Measurements from ENCODE around the gene TRAF3. TPM values are rescaled to one million over a fixed set of nuclear protein-coding genes. Genes with fewer than 3 reads are reported as not detected.

The TRAF3 gene
- total RNA-seq, 1 experiment from 2014 or later, result 15.1 TPM

- no peak for DNase-seq (ENCODE audit: extremely low read depth, low read depth)
Observed at GRCh38 chr14:102949062-102949800, 172.0 kb downstream of the TRAF3 start.

- no peak for DNase-seq (ENCODE audit: extremely low read depth, low read depth)
Observed at GRCh38 chr14:102949801-102950451, 172.7 kb downstream of the TRAF3 start.

DNA sequence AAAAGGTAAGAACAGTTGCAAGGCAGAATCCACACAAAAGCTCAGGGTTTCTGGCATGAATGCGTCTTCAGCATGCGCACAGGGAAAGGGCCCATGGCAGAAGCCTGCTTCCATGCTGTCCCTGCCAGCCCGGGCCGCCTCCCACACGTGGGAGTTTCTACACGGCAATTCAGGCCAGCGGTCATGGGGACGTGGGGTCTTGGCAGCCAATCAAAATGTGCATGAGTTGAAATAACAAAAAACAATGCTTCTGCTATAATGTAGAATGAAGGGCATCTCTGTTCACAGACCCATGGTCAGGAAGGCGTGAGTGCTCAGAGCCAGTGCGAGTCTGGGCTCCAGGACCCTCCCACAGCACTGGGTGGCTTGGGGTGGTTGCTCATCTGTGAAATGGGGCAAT lies 173.8 kb downstream of the TRAF3 start:
- no peak for DNase-seq (ENCODE audit: extremely low read depth, low read depth)

DNA sequence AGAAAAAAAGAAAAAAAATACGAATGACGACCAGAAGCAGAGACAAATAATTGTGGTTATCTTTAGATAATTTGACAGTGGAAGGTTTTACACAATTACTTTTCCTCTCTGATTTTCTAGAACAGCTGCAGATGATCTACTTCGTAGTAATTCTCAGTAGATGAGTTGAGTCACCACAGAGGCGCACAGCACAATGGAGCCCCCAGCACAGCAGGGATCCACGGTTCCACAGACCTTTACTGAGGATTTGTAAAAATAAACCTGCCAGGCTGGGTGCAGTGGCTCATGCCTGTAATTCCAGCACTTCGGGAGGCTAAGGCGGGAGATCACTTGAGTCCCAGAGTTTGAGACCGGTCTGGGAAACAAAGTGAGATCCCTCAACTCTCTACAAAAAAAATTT lies 174.6 kb downstream of the TRAF3 start:
- no peak for DNase-seq (ENCODE audit: extremely low read depth, low read depth)

DNA sequence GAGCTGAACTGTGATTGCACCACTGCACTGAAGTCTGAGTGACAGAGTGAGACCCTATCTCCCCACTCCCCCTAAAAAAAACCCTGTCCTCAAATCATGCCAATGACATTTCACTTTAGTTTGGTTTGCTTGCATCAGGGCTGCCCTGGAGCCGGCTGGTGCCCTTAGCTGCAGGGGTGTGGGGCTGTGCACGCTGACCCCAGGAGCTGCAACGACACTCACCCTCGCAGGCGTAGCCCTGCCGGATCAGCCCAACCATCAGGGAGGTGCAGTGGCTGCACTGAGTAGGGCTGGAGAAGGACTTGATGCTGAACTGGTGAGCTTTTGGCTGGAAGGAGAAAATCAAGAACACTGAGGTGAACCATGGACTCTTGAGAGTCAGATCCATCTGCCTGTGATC lies 175.0 kb downstream of the TRAF3 start:
- DNase-seq (ENCODE audit: extremely low read depth, low read depth), result no peak

GRCh38 chr14:102953100-102953499 lies 175.9 kb downstream of the TRAF3 start:
- no peak for DNase-seq (ENCODE audit: extremely low read depth, low read depth)

GRCh38 chr14:102954081-102954789 lies 177.0 kb downstream of the TRAF3 start:
- no peak for DNase-seq (ENCODE audit: extremely low read depth, low read depth)

- no peak for DNase-seq (ENCODE audit: extremely low read depth, low read depth)
Observed at GRCh38 chr14:102955636-102956408, 178.6 kb downstream of the TRAF3 start.

DNA sequence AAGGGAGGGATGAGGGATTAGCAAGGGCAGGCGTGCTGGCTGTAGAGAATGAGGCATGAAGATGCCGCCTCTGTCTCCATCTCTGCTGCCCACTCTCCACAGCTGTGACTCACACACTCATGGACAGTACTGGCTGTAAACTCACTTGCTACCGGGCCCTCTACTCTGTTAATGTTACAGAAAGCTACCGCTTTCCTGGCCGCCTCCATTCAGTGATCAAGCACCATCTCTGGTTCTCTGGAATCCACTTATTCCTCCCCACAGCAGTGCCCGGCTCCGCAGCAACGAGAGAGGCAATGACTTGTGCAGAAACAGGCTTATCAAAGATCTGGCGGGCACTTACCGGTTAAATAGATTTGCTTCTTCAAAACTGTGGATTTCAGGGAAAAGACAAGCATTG lies 180.0 kb downstream of the TRAF3 start:
- no peak for DNase-seq (ENCODE audit: extremely low read depth, low read depth)

DNA sequence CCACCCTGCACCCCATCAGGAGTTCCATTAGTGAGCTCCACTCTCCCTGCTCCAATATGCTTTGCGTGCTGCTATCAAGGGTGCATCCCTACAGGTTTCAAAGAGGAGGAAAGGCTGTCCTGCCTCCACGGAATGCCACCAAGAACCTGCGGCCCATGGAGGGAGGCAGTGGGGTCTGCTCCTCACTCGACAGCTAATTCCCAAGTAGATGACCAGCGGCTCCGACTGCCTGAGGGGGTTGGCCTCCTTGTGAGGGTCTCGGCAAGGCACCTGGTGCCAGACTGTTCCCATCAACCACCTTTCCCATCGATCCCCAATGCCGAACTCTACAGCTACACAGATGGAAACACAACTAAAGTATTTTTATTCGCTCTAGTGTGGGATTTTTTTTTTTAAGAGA lies 181.2 kb downstream of the TRAF3 start:
- no peak for DNase-seq (ENCODE audit: extremely low read depth, low read depth)

Small RNA genes within 50 kb of the gene (small RNA-seq; reads per million reads assigned to genes)
- gene RNU6-1316P, result 0 reads per million in 2 experiments

Other genes starting within 250 kb of the TRAF3 start
- 22.6 and 24.9 TPM in 2 replicates for gene RCOR1, start 184.8 kb upstream of the TRAF3 start, total RNA-seq (2014; rRNA removed; shearing (Covaris generic))
- 0.20 and 0.29 TPM in 2 replicates for gene AMN, start 145.2 kb downstream of the TRAF3 start, total RNA-seq (2014; rRNA removed; shearing (Covaris generic))